Measurements from ENCODE around the gene FOXI2. TPM values are rescaled to one million over a fixed set of nuclear protein-coding genes. Genes with fewer than 3 reads are reported as not detected.

FOXI2 gene
- polyA plus RNA-seq (2011; rRNA removed): not detected in 2 replicates
- polyA minus RNA-seq (2011; rRNA and poly(A)+ RNA removed): not detected in 2 replicates

- CTCF ChIA-PET: no interaction called here
- H3K4me3 ChIP-seq (ENCODE audit: low read depth, low read length): no peak within 1 kb of the TSS
- no peaks in the 10 kb centered on the region for H3K27me3 ChIP-seq (ENCODE audit: control insufficient read depth, insufficient read depth, low read length)
- no peak for DNase-seq (ENCODE audit: low read depth)
- POLR2A ChIA-PET: no interaction called here
- no peak for TF ChIP-seq CTCF (IDR thresholded peaks at IDR 0.05; ENCODE audit: insufficient read depth, low read depth, low read length)
- no peaks in the 10 kb centered on the region for H3K36me3 ChIP-seq (ENCODE audit: control insufficient read depth, insufficient read depth, low read length)
These were observed at the start of gene FOXI2 for GRCh38 chr10:127736915-127737562. Gene FOXI2 (plus strand): TSS chr10:127737185. CDS start chr10:127737274, 89 bp downstream.

GRCh38 chr10:127687548-127687947, 49.4 kb upstream of the FOXI2 start:
- Histone ChIP-seq H3K4me3 (ENCODE audit: low read depth, low read length) (no peak overlapping the region), H3K27me3 (ENCODE audit: control insufficient read depth, insufficient read depth, low read length) (no peaks in the 10 kb centered on the region), H3K36me3 (ENCODE audit: control insufficient read depth, insufficient read depth, low read length) (no peaks in the 10 kb centered on the region)
- no peak for TF ChIP-seq CTCF (IDR thresholded peaks at IDR 0.05; ENCODE audit: insufficient read depth, low read depth, low read length)
- no peak for DNase-seq (ENCODE audit: low read depth)
- ChIA-PET CTCF (no interaction called here), POLR2A (no interaction called here)

GRCh38 chr10:127690176-127690835, 46.7 kb upstream of the FOXI2 start:
- no peak for TF ChIP-seq CTCF (IDR thresholded peaks at IDR 0.05; ENCODE audit: insufficient read depth, low read depth, low read length)
- no peak overlapping the region for H3K4me3 ChIP-seq (ENCODE audit: low read depth, low read length)
- CTCF ChIA-PET: no interaction called here
- POLR2A ChIA-PET: no interaction called here
- no peak for DNase-seq (ENCODE audit: low read depth)
- H3K27me3 ChIP-seq (ENCODE audit: control insufficient read depth, insufficient read depth, low read length): no peaks in the 10 kb centered on the region
- no peaks in the 10 kb centered on the region for H3K36me3 ChIP-seq (ENCODE audit: control insufficient read depth, insufficient read depth, low read length)

- 0 out of 2 replicates have a peak, but pooled peaks have one; percentile 13 for TF ChIP-seq CTCF (IDR thresholded peaks at IDR 0.05; ENCODE audit: insufficient read depth, low read depth, low read length)
- Histone ChIP-seq H3K36me3 (ENCODE audit: control insufficient read depth, insufficient read depth, low read length) (no peaks in the 10 kb centered on the region), H3K27me3 (ENCODE audit: control insufficient read depth, insufficient read depth, low read length) (no peaks in the 10 kb centered on the region), H3K4me3 (ENCODE audit: low read depth, low read length) (no peak overlapping the region)
- CTCF ChIA-PET: no interaction called here
- DNase-seq (ENCODE audit: low read depth): no peak
- POLR2A ChIA-PET: interaction anchor here (0.6 kb wide), 1 partner anchor 239 kb away, joined by 4 read pairs; no protein-coding TSS in a partner anchor
These were observed 42.3 kb upstream of the FOXI2 start for GRCh38 chr10:127694580-127695193.

GRCh38 chr10:127695431-127695830, 41.6 kb upstream of the FOXI2 start:
- DNase-seq (ENCODE audit: low read depth): no peak
- Histone ChIP-seq H3K4me3 (ENCODE audit: low read depth, low read length) (no peak overlapping the region), H3K36me3 (ENCODE audit: control insufficient read depth, insufficient read depth, low read length) (no peaks in the 10 kb centered on the region), H3K27me3 (ENCODE audit: control insufficient read depth, insufficient read depth, low read length) (no peaks in the 10 kb centered on the region)
- CTCF ChIA-PET: no interaction called here
- no peak for TF ChIP-seq CTCF (IDR thresholded peaks at IDR 0.05; ENCODE audit: insufficient read depth, low read depth, low read length)
- POLR2A ChIA-PET: interaction anchor here (0.6 kb wide), 2 partner anchors 9 to 238 kb away, joined by 4 read pairs; no protein-coding TSS in a partner anchor

All from BJ (cell line).